Uterus (tissue), 4 donors: ENCODE data around the gene KCNG2. TPM values are rescaled to one million over a fixed set of nuclear protein-coding genes. Genes with fewer than 3 reads are reported as not detected.

ENCODE experiments used
- DNase-seq, 2 donors: peaks; one replicate each; pipeline ENCODE4 v3.0.0-alpha.2; 2019 to 2020
- H3K27ac ChIP-seq, 2 donors: fragments of 200-600 bp; sonication (generic); 1 replicate in 1 of 2; 2 replicates in 1 of 2; pipeline ENCODE4 v1.5.1; 2016 to 2018
- H3K27me3 ChIP-seq, 2 donors: fragments of 200-600 bp; sonication (generic); one replicate each; pipeline ENCODE4 v1.5.1; 2018 to 2019; ENCODE audit warnings: control low read depth in 1 of 2
- H3K36me3 ChIP-seq, 2 donors: fragments of 200-600 bp; sonication (generic); one replicate each; pipeline ENCODE4 v1.5.1; 2019; ENCODE audit warnings: control low read depth in 1 of 2
- H3K4me1 ChIP-seq, 2 donors: fragments of 200-600 bp; sonication (generic); one replicate each; pipeline ENCODE4 v1.5.1; 2018 to 2019; ENCODE audit warnings: control low read depth in 1 of 2
- H3K4me3 ChIP-seq, 2 donors: fragments of 200-600 bp; sonication (generic); 1 replicate in 1 of 2; 2 replicates in 1 of 2; pipeline ENCODE4 v1.5.1; 2018 to 2019; ENCODE audit warnings: mild to moderate bottlenecking in 1 of 2
- H3K9me3 ChIP-seq, 2 donors: fragments of 200-600 bp; sonication (generic); one replicate each; pipeline ENCODE4 v1.5.1; 2019; ENCODE audit warnings: control low read depth in 1 of 2
- CTCF ChIP-seq, 4 experiments: fragments of 200-600 bp in 2 of 4; fragments of 450-650 bp in 2 of 4; sonication (generic) in 2 of 4; IDR thresholded peaks; one replicate each; pipeline ENCODE4 v1.5.1; 2016 to 2019; ENCODE audit warnings: antibody characterized with exemption in 4 of 4, mild to moderate bottlenecking in 2 of 4, moderate library complexity in 1 of 4
- POLR2A ChIP-seq, 2 donors: fragments of 450-650 bp; IDR thresholded peaks; one replicate each; pipeline ENCODE4 v1.6.1; 2016; ENCODE audit warnings: antibody characterized with exemption in 2 of 2, mild to moderate bottlenecking in 1 of 2, moderate library complexity in 1 of 2
- intact Hi-C: fragments of 100-400 bp; cut with DNase I; formaldehyde crosslinking; loops from one replicate; pipeline ENCODE4 v1.15.1; 2023; ENCODE audit warnings: low total_unique reads
- total RNA-seq, 4 donors: library from RNA; depleted of rRNA in 3 of 4; stranded (reverse); fragments of >200 nt in 3 of 4; gene quantifications; one replicate each; pipeline versions ENCODE4 v1.1.0 to v1.2.4, GENCODE V29; 2014 to 2023
- donor health status: DM: yes; HTN: yes; CAD: no.

The KCNG2 gene
- total RNA-seq, 4 donors from 2014 or later: 0.59 TPM; not detected in 3

DNA sequence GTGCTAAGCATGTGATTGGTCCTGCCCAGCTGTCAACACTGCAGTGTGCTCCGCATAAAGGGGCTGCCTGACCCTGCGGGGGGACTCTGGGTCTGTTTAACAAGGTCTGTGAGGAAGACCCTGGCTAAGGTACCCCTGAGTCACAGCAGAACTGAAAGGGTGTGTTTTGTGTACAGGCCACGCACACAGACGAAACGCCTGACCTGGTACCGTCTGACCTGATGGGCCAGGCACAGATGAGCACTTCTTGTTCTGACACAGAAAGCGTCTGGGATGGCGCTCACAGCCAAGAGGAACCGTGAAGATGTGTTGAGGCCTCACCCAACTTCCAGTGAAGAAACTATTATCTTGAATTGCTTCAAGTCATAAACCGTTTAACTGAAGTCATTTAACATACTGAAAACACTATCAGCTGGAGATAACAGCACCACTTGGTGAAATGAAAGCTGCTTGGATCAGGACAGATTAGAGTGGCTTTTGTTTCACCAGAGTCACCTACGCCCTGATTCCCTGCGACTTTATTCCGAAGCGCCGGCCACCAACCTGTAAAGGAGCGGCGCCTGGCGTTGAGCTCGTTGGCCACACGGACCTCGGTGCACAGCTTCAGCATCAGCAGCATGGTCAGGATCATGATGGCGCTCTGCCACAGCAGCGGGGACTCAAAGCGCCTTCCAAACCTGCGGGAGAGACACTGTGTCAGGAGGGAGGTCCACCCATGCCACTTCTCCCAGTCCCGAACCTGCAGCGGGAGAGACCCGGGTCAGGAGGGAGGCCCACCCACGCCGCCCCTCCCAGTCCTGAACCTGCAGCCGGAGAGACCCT, 145.3 kb downstream of the KCNG2 start:
- no peak for DNase-seq
- H3K27me3 ChIP-seq: no peaks in the 10 kb centered on the region
- H3K4me3 ChIP-seq: no peak overlapping the region
- intact Hi-C loops: no loop called here
- no peak for TF ChIP-seq POLR2A (IDR thresholded peaks at IDR 0.05)
- TF ChIP-seq CTCF (IDR thresholded peaks at IDR 0.05): no peak
- no peaks in the 10 kb centered on the region for H3K36me3 ChIP-seq
- H3K9me3 ChIP-seq: no peaks in the 10 kb centered on the region
- H3K27ac ChIP-seq: no peak overlapping the region
- H3K4me1 ChIP-seq: no peaks in the 10 kb centered on the region

GRCh38 chr18:79943608-79944125, 145.9 kb downstream of the KCNG2 start:
- H3K4me3 ChIP-seq: no peak overlapping the region
- no peak for TF ChIP-seq CTCF (IDR thresholded peaks at IDR 0.05)
- no peak for TF ChIP-seq POLR2A (IDR thresholded peaks at IDR 0.05)
- H3K4me1 ChIP-seq: no peaks in the 10 kb centered on the region
- DNase-seq: no peak
- H3K9me3 ChIP-seq: no peaks in the 10 kb centered on the region
- intact Hi-C loops: no loop called here
- no peaks in the 10 kb centered on the region for H3K27me3 ChIP-seq
- no peak overlapping the region for H3K27ac ChIP-seq
- H3K36me3 ChIP-seq: no peaks in the 10 kb centered on the region

GRCh38 chr18:79944126-79944731, 146.5 kb downstream of the KCNG2 start:
- H3K27ac ChIP-seq: no peak overlapping the region
- H3K9me3 ChIP-seq: no peaks in the 10 kb centered on the region
- no peak overlapping the region for H3K4me3 ChIP-seq
- TF ChIP-seq CTCF (IDR thresholded peaks at IDR 0.05) (no peak), POLR2A (IDR thresholded peaks at IDR 0.05) (no peak)
- no peaks in the 10 kb centered on the region for H3K36me3 ChIP-seq
- no peaks in the 10 kb centered on the region for H3K27me3 ChIP-seq
- DNase-seq: peak in 1 of 2 donors; percentile 65
- no peaks in the 10 kb centered on the region for H3K4me1 ChIP-seq
- intact Hi-C loops: no loop called here

DNA sequence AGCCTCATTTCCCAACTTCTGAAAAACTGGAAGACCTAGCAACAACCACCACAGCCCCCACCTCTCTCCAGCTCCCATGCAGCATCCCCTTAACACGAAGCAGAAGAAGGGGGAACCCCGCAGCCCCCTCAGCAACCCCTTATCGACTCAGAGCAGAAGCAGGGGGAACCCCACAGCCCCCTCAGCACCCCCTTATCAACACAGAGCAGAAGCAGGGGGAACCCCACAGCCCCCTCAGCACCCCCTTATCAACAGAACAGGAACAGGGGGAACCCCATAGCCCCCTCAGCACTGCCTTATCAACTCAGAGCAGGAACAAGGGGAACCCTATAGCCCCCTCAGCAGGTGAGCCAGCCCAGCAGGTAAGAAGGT, 147.0 kb downstream of the KCNG2 start:
- no peak for DNase-seq
- H3K27ac ChIP-seq: no peak overlapping the region
- H3K4me1 ChIP-seq: peaks cover 0 to 4% of the 10 kb centered on the region in 2 donors
- no peak overlapping the region for H3K4me3 ChIP-seq
- H3K9me3 ChIP-seq: no peaks in the 10 kb centered on the region
- intact Hi-C loops: no loop called here
- H3K27me3 ChIP-seq: no peaks in the 10 kb centered on the region
- no peaks in the 10 kb centered on the region for H3K36me3 ChIP-seq
- TF ChIP-seq CTCF (IDR thresholded peaks at IDR 0.05) (no peak), POLR2A (IDR thresholded peaks at IDR 0.05) (no peak)
